Measurements from ENCODE around the gene ASCC3.

DNA sequence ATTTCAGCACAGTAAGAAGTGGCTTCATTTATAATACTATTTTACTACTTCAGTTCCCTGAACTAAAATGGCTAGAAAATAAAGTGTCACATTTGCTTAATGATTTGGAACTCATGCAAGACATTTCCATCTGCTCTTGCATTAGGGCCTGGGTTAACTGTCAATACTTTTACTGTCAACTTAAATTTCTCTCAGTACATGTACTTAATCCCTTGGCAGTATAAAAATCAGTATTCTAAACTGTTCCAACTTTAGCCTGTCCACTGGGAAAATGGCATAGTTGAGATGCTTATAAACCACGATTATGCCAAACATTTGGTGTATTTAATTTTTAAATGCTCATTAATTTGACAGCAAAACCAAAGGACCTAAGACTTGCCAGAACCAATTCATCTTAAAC is 154.5 kb downstream of the ASCC3 start:
- TF ChIP-seq POLR2A (IDR thresholded peaks at IDR 0.05; ENCODE audit: low read length) (no peak), GATA1 (IDR thresholded peaks at IDR 0.05; ENCODE audit: low read depth, low read length) (no peak)

Measured in erythroblast (primary cell).